AG04449 (cell line): ENCODE data around the gene RABGGTA.

Source experiments
- CTCF ChIA-PET: fragments of 350-600 bp; formaldehyde crosslinking; extraction: SDS; loops from one replicate; lab custom pipeline; 2021; ENCODE audit warnings: antibody characterized with exemption; lab: Yijun Ruan, JAX
- POLR2A ChIA-PET: fragments of 400-600, 350-600 bp; formaldehyde crosslinking; extraction: SDS; loops from one replicate; lab custom pipeline; 2020; ENCODE audit warnings: antibody characterized with exemption, inconsistent platforms; lab: Yijun Ruan, JAX
- DNase-seq: peaks from one replicate; pipeline ENCODE4 v3.0.0-alpha.2; 2010; ENCODE audit warnings: low read depth, low spot score
- H3K4me3 ChIP-seq: 2 replicates; pipeline ENCODE4 v1.5.1; 2011; ENCODE audit warnings: low read depth, mild to moderate bottlenecking, control low read depth, low read length
- CTCF ChIP-seq: IDR thresholded peaks from one replicate; pipeline ENCODE4 v1.5.1; 2011; ENCODE audit warnings: mild to moderate bottlenecking, moderate library complexity, low read length, control low read depth, inconsistent platforms; ENCODE audit not compliant: insufficient read depth; ENCODE audit errors: missing control alignments

Gene RABGGTA

GRCh38 chr14:24240110-24240918, 31.1 kb downstream of the RABGGTA start:
- no peak for DNase-seq
- CTCF ChIA-PET: interaction anchor here (1.4 to 15.9 kb wide), 5 partner anchors 7 to 68 kb away, joined by 3 to 315 read pairs (median 118); partner anchors contain the start of genes CIDEB, DHRS1, GMPR2 and LTB4R
- no peak for TF ChIP-seq CTCF
- H3K4me3 ChIP-seq: no peak overlapping the region
- POLR2A ChIA-PET: no interaction called here

DNA sequence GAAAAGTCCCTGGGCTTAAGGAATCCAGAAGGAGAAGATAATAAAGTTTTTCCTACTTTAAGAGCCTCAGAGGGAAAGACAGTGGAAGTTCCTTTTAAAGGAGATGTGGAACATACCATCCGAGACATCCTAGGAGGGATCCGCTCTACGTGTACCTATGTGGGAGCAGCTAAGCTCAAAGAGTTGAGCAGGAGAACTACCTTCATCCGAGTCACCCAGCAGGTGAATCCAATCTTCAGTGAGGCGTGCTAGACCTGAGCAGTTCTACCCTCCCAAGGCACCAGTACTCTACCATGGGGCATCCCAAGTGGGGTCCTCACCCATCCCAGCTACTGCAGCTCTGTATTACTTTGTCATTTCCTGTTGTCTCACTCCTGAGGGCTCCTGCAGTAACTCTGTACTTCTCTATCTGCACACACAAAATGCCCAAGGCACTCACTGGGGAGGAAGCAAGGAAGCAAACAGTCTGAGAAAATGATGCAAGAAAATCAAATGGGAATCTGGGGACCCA, 32.8 kb downstream of the RABGGTA start:
- no peak overlapping the region for H3K4me3 ChIP-seq
- POLR2A ChIA-PET: interaction anchor here (0.8 to 1.6 kb wide), 5 partner anchors 8 to 60 kb away, joined by 3 to 5 read pairs (median 3); partner anchors contain the start of genes MDP1 and RABGGTA
- no peak for TF ChIP-seq CTCF
- CTCF ChIA-PET: interaction anchor here (1.0 to 15.9 kb wide), 6 partner anchors 23 to 193 kb away, joined by 3 to 315 read pairs (median 4); partner anchors contain the start of genes CIDEB, DHRS1, IRF9 and LTB4R
- DNase-seq: no peak

DNA sequence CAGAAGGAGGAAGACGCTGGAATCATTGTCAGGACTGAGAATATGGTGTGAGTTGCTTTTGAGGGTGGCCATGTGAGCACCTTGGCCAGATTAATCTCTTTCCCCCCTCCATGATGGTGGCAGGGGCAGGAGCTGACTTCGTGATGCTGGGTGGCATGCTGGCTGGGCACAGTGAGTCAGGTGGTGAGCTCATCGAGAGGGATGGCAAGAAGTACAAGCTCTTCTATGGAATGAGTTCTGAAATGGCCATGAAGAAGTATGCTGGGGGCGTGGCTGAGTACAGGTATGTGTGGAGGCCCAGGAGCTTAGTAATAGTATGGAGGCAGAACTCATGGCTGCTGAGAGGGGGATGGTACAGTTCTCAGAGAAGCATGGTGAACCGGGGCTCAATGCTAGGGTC, 33.3 kb downstream of the RABGGTA start:
- ChIA-PET CTCF (interaction anchor here (0.7 to 15.9 kb wide), 7 partner anchors 22 to 194 kb away, joined by 3 to 315 read pairs (median 4); partner anchors contain the start of genes CIDEB, DHRS1, IRF9 and LTB4R), POLR2A (interaction anchor here (0.7 to 1.6 kb wide), 6 partner anchors 9 to 161 kb away, joined by 3 to 5 read pairs (median 3); partner anchors contain the start of genes MDP1, NYNRIN and RABGGTA)
- no peak for TF ChIP-seq CTCF
- no peak for DNase-seq
- no peak overlapping the region for H3K4me3 ChIP-seq

GRCh38 chr14:24237463-24237955, 33.9 kb downstream of the RABGGTA start:
- POLR2A ChIA-PET: interaction anchor here (0.7 to 1.6 kb wide), 5 partner anchors 9 to 161 kb away, joined by 3 to 5 read pairs (median 3); partner anchors contain the start of genes MDP1, NYNRIN and RABGGTA
- TF ChIP-seq CTCF: no peak
- no peak overlapping the region for H3K4me3 ChIP-seq
- DNase-seq: no peak
- CTCF ChIA-PET: interaction anchor here (0.7 to 15.9 kb wide), 6 partner anchors 21 to 194 kb away, joined by 3 to 315 read pairs (median 4); partner anchors contain the start of genes CIDEB, DHRS1, LTB4R and LTB4R2

GRCh38 chr14:24236689-24237462, 34.5 kb downstream of the RABGGTA start:
- no peak overlapping the region for H3K4me3 ChIP-seq
- TF ChIP-seq CTCF: no peak
- no peak for DNase-seq
- CTCF ChIA-PET: interaction anchor here (1.6 to 15.9 kb wide), 4 partner anchors 10 to 180 kb away, joined by 4 to 315 read pairs (median 61); partner anchors contain the start of genes CIDEB, DHRS1, LTB4R and LTB4R2
- POLR2A ChIA-PET: interaction anchor here (1.5 to 1.6 kb wide), 2 partner anchors 10 to 21 kb away, joined by 3 to 5 read pairs; partner anchors contain the start of gene MDP1
